Measurements from ENCODE around the gene ADCY5.

DNA sequence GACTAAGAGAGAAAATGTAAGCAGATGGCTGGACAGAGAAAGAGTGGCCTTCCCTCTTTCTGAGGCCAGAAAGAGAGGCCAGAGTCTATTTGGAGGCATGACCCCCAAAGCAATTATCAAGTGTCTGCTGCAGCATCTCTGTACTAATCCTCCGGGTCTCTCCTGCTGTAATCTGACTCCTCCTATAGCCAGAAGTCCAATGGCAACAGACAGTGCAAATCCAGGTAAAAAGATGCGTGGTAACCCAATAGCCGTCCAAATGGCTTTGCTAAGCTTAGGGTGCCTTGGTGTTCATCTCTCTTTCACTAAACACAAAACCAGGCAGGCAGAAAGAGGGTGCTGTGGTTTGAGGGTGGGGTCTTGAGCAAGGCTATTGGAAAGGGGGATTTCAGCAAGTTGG, 91.6 kb downstream of the ADCY5 start:
- no peak for TF ChIP-seq BHLHE40 (IDR thresholded peaks at IDR 0.05; ENCODE audit: borderline replicate concordance)
- TF ChIP-seq ELF4 (IDR thresholded peaks at IDR 0.05) = no peak
- TF ChIP-seq ZNF384 (IDR thresholded peaks at IDR 0.05) = no peak
- no peak for TF ChIP-seq SP1 (IDR thresholded peaks at IDR 0.05)

Data from HEK293T (cell line).